Mononuclear cell (primary cell): ENCODE results near the gene ERCC1. TPM values are rescaled to one million over a fixed set of nuclear protein-coding genes. Genes with fewer than 3 reads are reported as not detected.
"Not testable (repeated sequence)": the region's sequence is repeated elsewhere in the genome, so short reads cannot be mapped to it uniquely, and the experiment has no call there.

Experiments
- H3K27me3 ChIP-seq: 2 replicates; pipeline ENCODE4 v1.6.0; 2011; ENCODE audit warnings: low read length, control low read depth; ENCODE audit not compliant: insufficient read depth
- H3K4me1 ChIP-seq: 2 replicates; pipeline ENCODE4 v1.5.1; 2011; ENCODE audit warnings: mild to moderate bottlenecking, low read length, control low read depth; ENCODE audit not compliant: insufficient read depth
- H3K4me3 ChIP-seq: 2 replicates; pipeline ENCODE4 v1.5.1; 2011; ENCODE audit warnings: mild to moderate bottlenecking, low read length, moderate library complexity
- H3K9me3 ChIP-seq: 2 replicates; pipeline ENCODE4 v1.5.1; 2011; ENCODE audit warnings: low read depth, mild to moderate bottlenecking, control low read depth, low read length
- total RNA-seq: library from RNA; depleted of rRNA; stranded (reverse); fragments of >200 nt; gene quantifications from one replicate; pipeline ENCODE4 v1.2.3, GENCODE V29; 2012

Gene ERCC1
- total RNA-seq, 1 donor = 33.6 TPM

DNA sequence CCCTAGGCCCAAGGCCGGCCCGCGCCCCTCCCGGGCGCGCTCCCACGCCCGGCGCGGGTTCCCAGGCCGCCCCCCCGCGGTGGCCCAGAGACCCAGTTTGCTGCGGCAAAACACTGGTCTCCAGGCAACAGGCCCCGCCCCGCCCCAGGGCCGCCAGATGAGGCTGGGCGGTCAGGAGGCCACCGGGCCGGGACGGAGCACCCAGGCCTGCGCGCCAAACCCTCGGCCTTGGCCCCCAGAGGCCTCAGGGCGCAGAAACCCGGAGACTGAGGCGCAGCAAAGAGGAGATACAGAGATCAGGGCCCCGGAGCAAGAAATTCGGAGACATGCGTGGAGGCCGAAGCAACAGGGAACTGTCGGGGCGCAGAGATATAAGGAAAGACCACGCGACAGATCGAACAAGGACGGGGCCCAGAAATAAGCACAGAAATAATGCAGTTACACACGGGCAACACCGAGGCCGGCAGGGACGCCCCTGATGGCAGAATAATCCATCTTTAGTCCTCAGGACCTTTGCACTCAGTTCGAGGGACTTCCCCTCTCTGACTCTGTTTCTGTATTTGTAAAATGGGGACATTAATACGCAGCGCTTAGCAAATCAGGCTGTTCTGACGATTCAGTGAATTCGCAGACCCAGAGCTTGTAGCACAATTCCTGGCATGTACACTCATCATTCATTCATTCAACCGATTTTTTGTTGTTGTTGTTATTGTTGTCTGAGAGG is 20.8 kb upstream of the ERCC1 start:
- Histone ChIP-seq H3K4me3 (peak overlapping the region; percentile 17), H3K27me3 (no peaks in the 10 kb centered on the region), H3K9me3 (no peaks in the 10 kb centered on the region), H3K4me1 (peaks cover 46% of the 10 kb centered on the region)

GRCh38 chr19:45443462-45444317 is 20.0 kb upstream of the ERCC1 start:
- Histone ChIP-seq H3K4me3 (peak overlapping the region; percentile 31), H3K27me3 (no peaks in the 10 kb centered on the region), H3K9me3 (no peaks in the 10 kb centered on the region), H3K4me1 (peaks cover 45% of the 10 kb centered on the region)

DNA sequence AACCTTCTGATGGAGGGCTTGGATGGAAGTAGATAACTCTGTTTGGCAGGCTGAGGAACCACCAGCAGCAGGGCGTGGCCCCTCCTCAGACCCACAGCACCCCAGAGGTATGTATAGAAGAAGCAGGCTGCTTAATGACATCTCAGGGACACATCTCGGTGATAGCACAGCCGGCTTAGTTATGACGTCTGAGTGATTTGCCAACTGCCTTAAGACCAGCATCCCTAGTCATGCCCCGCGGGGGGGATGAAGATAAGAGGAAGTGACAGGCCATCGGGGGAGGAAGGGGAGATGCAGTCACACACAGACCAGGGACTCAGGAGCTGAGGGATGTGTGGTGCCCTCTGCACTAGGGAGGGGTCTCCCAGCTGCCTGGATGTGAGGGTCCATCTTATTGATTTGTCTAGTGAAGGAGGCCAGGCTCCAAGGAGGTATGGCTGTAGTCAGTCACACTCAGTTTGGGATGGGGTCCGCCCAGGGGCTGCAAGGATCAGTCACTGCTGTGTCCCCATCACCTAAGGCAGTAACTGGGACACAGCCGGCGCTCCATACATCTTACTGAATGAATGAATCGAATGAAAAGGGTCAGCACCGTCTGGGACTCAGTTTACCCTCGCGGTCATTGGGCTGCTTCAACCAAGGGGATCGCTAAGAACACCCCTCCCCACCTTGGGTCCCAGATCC is 19.2 kb upstream of the ERCC1 start:
- Histone ChIP-seq H3K27me3 (no peaks in the 10 kb centered on the region), H3K4me3 (peak overlapping the region; percentile 31), H3K9me3 (no peaks in the 10 kb centered on the region), H3K4me1 (peaks cover 45% of the 10 kb centered on the region)

DNA sequence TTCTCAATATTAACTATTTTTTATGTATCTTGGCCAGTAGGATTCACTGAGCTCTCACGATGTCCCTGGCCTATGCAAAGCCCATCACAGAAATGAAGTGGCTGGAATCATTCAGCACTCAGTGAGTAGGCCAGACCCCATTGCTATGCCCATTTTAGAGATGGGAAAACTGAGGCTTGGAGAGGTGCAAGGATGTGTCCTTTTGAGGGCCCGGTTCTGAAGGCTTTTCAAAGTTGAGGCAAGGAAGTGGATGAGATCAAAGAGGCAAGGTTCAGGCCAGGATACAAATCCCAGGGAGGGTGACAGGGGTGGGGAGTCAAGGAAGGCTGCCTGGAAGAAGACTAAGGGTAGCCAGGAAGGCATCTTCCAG is 18.7 kb upstream of the ERCC1 start:
- H3K4me1 ChIP-seq = peaks cover 45% of the 10 kb centered on the region
- no peak overlapping the region for H3K4me3 ChIP-seq
- no peaks in the 10 kb centered on the region for H3K27me3 ChIP-seq
- H3K9me3 ChIP-seq = no peaks in the 10 kb centered on the region

- Histone ChIP-seq H3K9me3 (no peaks in the 10 kb centered on the region), H3K27me3 (no peaks in the 10 kb centered on the region), H3K4me3 (no peak overlapping the region), H3K4me1 (peaks cover 45% of the 10 kb centered on the region)
These were observed 17.3 kb upstream of the ERCC1 start for GRCh38 chr19:45440873-45441654.

- H3K27me3 ChIP-seq = no peaks in the 10 kb centered on the region
- no peak overlapping the region for H3K4me3 ChIP-seq
- peaks cover 45% of the 10 kb centered on the region for H3K4me1 ChIP-seq
- H3K9me3 ChIP-seq = no peaks in the 10 kb centered on the region
These were observed 16.5 kb upstream of the ERCC1 start for GRCh38 chr19:45440259-45440638.

- peak overlapping the region; percentile 56 for H3K4me3 ChIP-seq
These were observed 16.0 kb upstream of the ERCC1 start for GRCh38 chr19:45439569-45440258.

GRCh38 chr19:45439190-45439568 is 15.5 kb upstream of the ERCC1 start:
- Histone ChIP-seq H3K27me3 (no peaks in the 10 kb centered on the region), H3K4me3 (peak overlapping the region; percentile 56), H3K9me3 (no peaks in the 10 kb centered on the region), H3K4me1 (peaks cover 35% of the 10 kb centered on the region)

More at GRCh38 chr19:45439569-45440258, 16.0 kb upstream of the ERCC1 start:
- Histone ChIP-seq H3K9me3 (no peaks in the 10 kb centered on the region), H3K27me3 (no peaks in the 10 kb centered on the region), H3K4me1 (peaks cover 40% of the 10 kb centered on the region)

DNA sequence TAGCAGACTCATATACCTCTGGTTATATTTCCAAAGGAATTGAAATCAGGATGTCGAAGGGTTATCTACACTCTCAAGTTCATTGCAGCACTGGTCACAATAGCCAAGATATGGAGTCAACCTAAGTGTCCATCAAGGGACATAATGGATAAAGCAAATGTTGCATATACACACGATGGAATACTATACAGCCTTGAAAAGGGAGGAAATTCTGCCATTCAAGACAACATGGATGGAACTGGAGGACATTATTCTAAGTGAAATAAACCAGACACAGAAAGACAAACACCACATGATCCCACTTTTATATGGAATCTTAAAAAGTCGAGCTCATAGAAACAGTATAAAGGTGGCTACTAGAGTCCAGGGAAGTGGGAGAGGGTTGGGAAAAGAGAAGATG is 13.6 kb upstream of the ERCC1 start:
- H3K4me1 ChIP-seq = peaks cover 19% of the 10 kb centered on the region
- no peaks in the 10 kb centered on the region for H3K27me3 ChIP-seq
- no peaks in the 10 kb centered on the region for H3K9me3 ChIP-seq
- H3K4me3 ChIP-seq = no peak overlapping the region

DNA sequence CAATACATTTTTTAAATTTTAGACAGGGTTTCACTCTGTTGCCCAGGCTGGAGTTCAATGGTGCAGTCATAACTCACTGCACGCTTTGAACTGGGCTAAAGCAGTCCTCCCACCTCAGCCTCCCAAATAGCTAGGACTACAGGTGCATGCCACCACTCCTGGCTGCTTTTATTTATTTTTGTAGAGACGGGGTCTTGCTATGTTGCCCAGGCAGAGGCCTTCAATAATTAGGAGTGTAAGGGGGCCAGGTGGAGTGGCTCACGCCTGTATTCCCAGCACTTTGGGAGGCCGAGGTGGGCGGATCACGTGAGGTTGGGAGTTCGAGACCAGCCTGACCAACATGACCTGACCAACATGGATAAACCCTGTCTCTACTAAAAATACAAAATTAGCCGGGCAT is 8.8 kb upstream of the ERCC1 start:
- H3K4me1 ChIP-seq = peaks cover 23% of the 10 kb centered on the region
- H3K9me3 ChIP-seq, H3K4me3 ChIP-seq, H3K27me3 ChIP-seq: not testable (repeated sequence)

GRCh38 chr19:45431008-45431407 is 7.3 kb upstream of the ERCC1 start:
- H3K27me3 ChIP-seq, H3K4me3 ChIP-seq, H3K9me3 ChIP-seq: not testable (repeated sequence)
- H3K4me1 ChIP-seq = peaks cover 26% of the 10 kb centered on the region

DNA sequence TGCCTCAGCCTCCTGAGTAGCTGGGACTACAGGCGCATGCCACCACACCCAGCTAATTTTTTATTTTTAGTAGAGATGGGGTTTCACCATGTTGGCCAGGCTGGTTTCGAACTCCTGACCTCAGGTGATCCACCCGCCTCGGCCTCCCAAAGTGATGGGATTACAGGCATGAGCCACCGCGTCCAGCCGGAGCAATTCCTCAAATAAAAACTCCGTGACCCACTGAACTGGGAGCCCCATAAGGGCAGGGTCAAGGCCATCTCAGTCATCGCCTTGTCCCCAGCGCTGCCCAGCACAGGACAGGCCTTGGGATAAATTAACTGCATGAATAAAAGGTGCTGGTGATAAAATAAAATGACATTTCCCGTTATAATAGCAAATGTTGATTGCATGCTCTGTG is 6.2 kb upstream of the ERCC1 start:
- peaks cover 33% of the 10 kb centered on the region for H3K4me1 ChIP-seq
- H3K4me3 ChIP-seq, H3K27me3 ChIP-seq, H3K9me3 ChIP-seq: not testable (repeated sequence)

GRCh38 chr19:45428384-45429231 is 4.9 kb upstream of the ERCC1 start:
- peaks cover 8% of the 10 kb centered on the region for H3K27me3 ChIP-seq
- H3K4me3 ChIP-seq = peak overlapping the region; percentile 13
- H3K4me1 ChIP-seq = peaks cover 46% of the 10 kb centered on the region
- no peaks in the 10 kb centered on the region for H3K9me3 ChIP-seq
